Measurements from ENCODE around the gene CBLL1.

The CBLL1 gene

GRCh38 chr7:107789647-107790046, 45.7 kb downstream of the CBLL1 start:
- no peak for DNase-seq
- no peaks in the 10 kb centered on the region for H3K79me2 ChIP-seq (ENCODE audit: insufficient read depth, low read length)
- no peaks in the 10 kb centered on the region for H4K20me1 ChIP-seq (ENCODE audit: insufficient read depth, low read length)
- H3K27ac ChIP-seq (ENCODE audit: low read length), result no peak overlapping the region
- H3K9me3 ChIP-seq (ENCODE audit: insufficient read depth, low read length, severe bottlenecking), result no peaks in the 10 kb centered on the region
- H3K27me3 ChIP-seq (ENCODE audit: insufficient read depth, low read length, poor library complexity), result peaks cover 5% of the 10 kb centered on the region
- H3K9ac ChIP-seq (ENCODE audit: low read depth, low read length), result no peak overlapping the region
- H3K36me3 ChIP-seq (ENCODE audit: insufficient read depth, low read length), result no peaks in the 10 kb centered on the region
- TF ChIP-seq, protein P1, sequence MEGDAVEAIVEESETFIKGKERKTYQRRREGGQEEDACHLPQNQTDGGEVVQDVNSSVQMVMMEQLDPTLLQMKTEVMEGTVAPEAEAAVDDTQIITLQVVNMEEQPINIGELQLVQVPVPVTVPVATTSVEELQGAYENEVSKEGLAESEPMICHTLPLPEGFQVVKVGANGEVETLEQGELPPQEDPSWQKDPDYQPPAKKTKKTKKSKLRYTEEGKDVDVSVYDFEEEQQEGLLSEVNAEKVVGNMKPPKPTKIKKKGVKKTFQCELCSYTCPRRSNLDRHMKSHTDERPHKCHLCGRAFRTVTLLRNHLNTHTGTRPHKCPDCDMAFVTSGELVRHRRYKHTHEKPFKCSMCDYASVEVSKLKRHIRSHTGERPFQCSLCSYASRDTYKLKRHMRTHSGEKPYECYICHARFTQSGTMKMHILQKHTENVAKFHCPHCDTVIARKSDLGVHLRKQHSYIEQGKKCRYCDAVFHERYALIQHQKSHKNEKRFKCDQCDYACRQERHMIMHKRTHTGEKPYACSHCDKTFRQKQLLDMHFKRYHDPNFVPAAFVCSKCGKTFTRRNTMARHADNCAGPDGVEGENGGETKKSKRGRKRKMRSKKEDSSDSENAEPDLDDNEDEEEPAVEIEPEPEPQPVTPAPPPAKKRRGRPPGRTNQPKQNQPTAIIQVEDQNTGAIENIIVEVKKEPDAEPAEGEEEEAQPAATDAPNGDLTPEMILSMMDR (IDR thresholded peaks at IDR 0.05; ENCODE audit: borderline replicate concordance, extremely low read depth, low read length, poor library complexity, severe bottlenecking), result no peak
- no peak for TF ChIP-seq EZH2 (IDR thresholded peaks at IDR 0.05; ENCODE audit: borderline replicate concordance, low read depth, low read length, severe bottlenecking)
- no peak for ATAC-seq (ENCODE audit: insufficient read depth, low read depth)
- H2AFZ ChIP-seq (ENCODE audit: low read depth, low read length), result no peak overlapping the region
- no peaks in the 10 kb centered on the region for H3K4me1 ChIP-seq (ENCODE audit: insufficient read depth, low read length)
- H3K4me3 ChIP-seq (ENCODE audit: low read depth in 1 of 2, low read length in 2 of 2), result no peak overlapping the region
- no peak overlapping the region for H3K4me2 ChIP-seq (ENCODE audit: insufficient read depth, low read length)

GRCh38 chr7:107792364-107792763, 48.4 kb downstream of the CBLL1 start:
- H3K36me3 ChIP-seq (ENCODE audit: insufficient read depth, low read length), result no peaks in the 10 kb centered on the region
- no peak overlapping the region for H2AFZ ChIP-seq (ENCODE audit: low read depth, low read length)
- H3K9me3 ChIP-seq (ENCODE audit: insufficient read depth, low read length, severe bottlenecking), result no peaks in the 10 kb centered on the region
- no peak overlapping the region for H3K4me2 ChIP-seq (ENCODE audit: insufficient read depth, low read length)
- TF ChIP-seq EZH2 (IDR thresholded peaks at IDR 0.05; ENCODE audit: borderline replicate concordance, low read depth, low read length, severe bottlenecking), result no peak
- TF ChIP-seq, protein P1 (IDR thresholded peaks at IDR 0.05; ENCODE audit: borderline replicate concordance, extremely low read depth, low read length, poor library complexity, severe bottlenecking), result no peak
- H3K4me3 ChIP-seq (ENCODE audit: low read depth in 1 of 2, low read length in 2 of 2), result no peak overlapping the region
- no peaks in the 10 kb centered on the region for H3K79me2 ChIP-seq (ENCODE audit: insufficient read depth, low read length)
- no peaks in the 10 kb centered on the region for H3K4me1 ChIP-seq (ENCODE audit: insufficient read depth, low read length)
- ATAC-seq (ENCODE audit: insufficient read depth, low read depth) (no peak), DNase-seq (no peak)
- no peaks in the 10 kb centered on the region for H4K20me1 ChIP-seq (ENCODE audit: insufficient read depth, low read length)
- H3K9ac ChIP-seq (ENCODE audit: low read depth, low read length), result no peak overlapping the region
- no peak overlapping the region for H3K27ac ChIP-seq (ENCODE audit: low read length)
- peaks cover 8% of the 10 kb centered on the region for H3K27me3 ChIP-seq (ENCODE audit: insufficient read depth, low read length, poor library complexity)

DNA sequence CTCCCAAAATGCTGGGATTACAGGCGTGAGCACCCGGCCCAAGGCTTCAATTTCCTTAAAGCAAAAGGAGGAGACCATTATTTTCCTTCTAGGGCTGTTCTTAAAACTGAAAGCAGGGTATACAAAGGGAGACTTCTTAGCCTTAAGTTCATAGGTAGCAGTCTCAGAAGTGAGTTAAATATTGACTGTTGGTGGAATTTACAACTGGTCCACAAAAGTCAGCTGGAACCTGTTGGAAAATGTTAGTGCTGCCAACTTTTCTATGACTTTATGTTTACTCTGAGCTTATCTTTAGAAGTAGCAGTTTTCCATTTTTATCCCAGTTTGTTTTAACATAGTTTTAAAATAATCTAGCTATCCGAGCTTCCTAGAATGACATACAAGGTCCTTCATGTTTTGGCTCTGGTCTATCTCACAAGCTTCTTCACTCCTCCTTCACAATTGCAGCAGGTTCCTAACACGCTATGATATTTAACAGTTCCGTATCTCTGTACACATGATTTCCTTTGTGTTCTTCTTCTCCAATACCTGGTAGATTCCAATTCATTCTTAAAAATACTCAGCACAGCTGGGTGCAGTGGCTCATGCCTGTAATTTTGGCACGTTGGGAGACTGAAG, 55.8 kb downstream of the CBLL1 start:
- H3K27me3 ChIP-seq (ENCODE audit: insufficient read depth, low read length, poor library complexity), result peaks cover 3% of the 10 kb centered on the region
- no peak overlapping the region for H3K4me3 ChIP-seq (ENCODE audit: low read depth in 1 of 2, low read length in 2 of 2)
- no peak overlapping the region for H2AFZ ChIP-seq (ENCODE audit: low read depth, low read length)
- no peak overlapping the region for H3K27ac ChIP-seq (ENCODE audit: low read length)
- H3K9me3 ChIP-seq (ENCODE audit: insufficient read depth, low read length, severe bottlenecking), result no peaks in the 10 kb centered on the region
- no peak overlapping the region for H3K9ac ChIP-seq (ENCODE audit: low read depth, low read length)
- H4K20me1 ChIP-seq (ENCODE audit: insufficient read depth, low read length), result no peaks in the 10 kb centered on the region
- no peaks in the 10 kb centered on the region for H3K79me2 ChIP-seq (ENCODE audit: insufficient read depth, low read length)
- TF ChIP-seq EZH2 (IDR thresholded peaks at IDR 0.05; ENCODE audit: borderline replicate concordance, low read depth, low read length, severe bottlenecking), result no peak
- TF ChIP-seq, protein P1 (IDR thresholded peaks at IDR 0.05; ENCODE audit: borderline replicate concordance, extremely low read depth, low read length, poor library complexity, severe bottlenecking), result no peak
- H3K4me1 ChIP-seq (ENCODE audit: insufficient read depth, low read length), result no peaks in the 10 kb centered on the region
- H3K36me3 ChIP-seq (ENCODE audit: insufficient read depth, low read length), result no peaks in the 10 kb centered on the region
- H3K4me2 ChIP-seq (ENCODE audit: insufficient read depth, low read length), result no peak overlapping the region
- ATAC-seq (ENCODE audit: insufficient read depth, low read depth) (no peak), DNase-seq (no peak)

Measured in DND-41 (cell line).